ENCODE measurements around the gene SS18L1. TPM values are rescaled to one million over a fixed set of nuclear protein-coding genes. Genes with fewer than 3 reads are reported as not detected.
"Not testable (repeated sequence)": the region's sequence is repeated elsewhere in the genome, so short reads cannot be mapped to it uniquely, and the experiment has no call there.

SS18L1 gene
- 57.4 and 68.9 TPM in 2 replicates for total RNA-seq (2014; rRNA removed; shearing (Covaris generic))

GRCh38 chr20:62143081-62143956, at the start of gene SS18L1, which contains the start of gene PSMA7:
Gene SS18L1 (plus strand): TSS chr20:62143769. CDS start chr20:62143821, 52 bp downstream.
Gene PSMA7 (minus strand): TSS chr20:62143394. CDS start chr20:62143303, 91 bp downstream.
- H3K27ac ChIP-seq = peak within 1 kb of the TSS; percentile 70
- peak within 1 kb of the TSS; percentile 99 for H3K4me3 ChIP-seq
- H3K4me1 ChIP-seq = peaks cover 13% of the 10 kb centered on the region
- no peaks in the 10 kb centered on the region for H3K27me3 ChIP-seq
- peaks cover 39% of the 10 kb centered on the region for H3K36me3 ChIP-seq
- DNase-seq = peak; percentile 93 to 97
- H3K9me3 ChIP-seq (replicated peaks) = no peaks in the 10 kb centered on the region

DNA sequence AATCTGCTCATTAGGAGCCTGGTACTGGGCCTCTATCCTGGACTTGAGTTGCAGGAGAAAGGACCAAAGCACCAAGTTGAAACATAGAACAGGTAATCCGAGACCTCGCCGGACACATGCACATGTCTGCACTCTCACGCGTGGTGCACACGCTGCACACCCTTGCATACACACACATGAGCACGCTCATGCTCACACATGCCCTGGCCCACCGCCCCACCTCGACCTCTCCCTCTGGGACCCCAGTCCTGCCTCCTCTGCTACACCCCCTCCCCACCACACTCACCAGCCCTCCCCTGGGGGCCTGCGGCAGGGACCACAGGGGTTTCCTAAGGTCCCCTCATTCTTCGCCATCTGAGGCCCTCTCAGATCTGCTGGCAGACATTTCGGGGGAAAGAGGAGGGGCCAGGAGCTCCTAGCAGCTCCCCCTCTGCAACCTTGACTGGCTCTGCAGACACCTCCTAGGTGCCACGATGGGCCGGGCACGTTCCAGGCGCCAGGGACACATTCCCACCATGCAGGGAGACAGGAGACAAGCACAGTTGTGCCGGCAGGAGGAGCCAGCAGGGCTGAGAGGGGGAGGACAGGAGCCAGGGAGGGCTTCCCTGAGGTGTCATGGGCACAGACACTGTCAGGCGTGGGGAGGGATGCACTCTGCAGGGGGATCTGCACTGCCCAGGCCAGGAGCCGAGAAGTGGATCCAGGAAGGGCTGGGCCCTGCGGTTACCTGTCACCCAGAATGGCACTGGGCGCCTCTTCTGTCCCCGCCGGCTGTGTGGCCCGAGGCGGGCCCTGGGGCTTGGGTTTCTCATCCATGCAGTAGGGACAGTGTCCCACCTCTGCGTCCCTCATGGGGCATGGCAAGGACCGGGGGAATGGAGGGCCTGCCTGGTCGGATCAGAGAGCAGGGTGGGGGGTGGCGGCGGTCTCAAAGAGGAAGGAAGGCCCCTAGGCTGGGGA, 46.9 kb upstream of the SS18L1 start:
- Histone ChIP-seq H3K4me1 (no peaks in the 10 kb centered on the region), H3K9me3 (replicated peaks) (peaks cover 8% of the 10 kb centered on the region), H3K27me3 (peaks cover 5% of the 10 kb centered on the region; the same call in 1 of the 2 replicates), H3K36me3 (no peaks in the 10 kb centered on the region), H3K27ac (no peak overlapping the region), H3K4me3 (no peak overlapping the region)
- no peak for DNase-seq

GRCh38 chr20:62097881-62098407, 45.6 kb upstream of the SS18L1 start:
- Histone ChIP-seq H3K9me3 (replicated peaks) (peaks cover 4% of the 10 kb centered on the region), H3K36me3 (no peaks in the 10 kb centered on the region), H3K4me1 (no peaks in the 10 kb centered on the region), H3K27ac (no peak overlapping the region), H3K4me3 (no peak overlapping the region), H3K27me3 (no peaks in the 10 kb centered on the region)
- no peak for DNase-seq

DNA sequence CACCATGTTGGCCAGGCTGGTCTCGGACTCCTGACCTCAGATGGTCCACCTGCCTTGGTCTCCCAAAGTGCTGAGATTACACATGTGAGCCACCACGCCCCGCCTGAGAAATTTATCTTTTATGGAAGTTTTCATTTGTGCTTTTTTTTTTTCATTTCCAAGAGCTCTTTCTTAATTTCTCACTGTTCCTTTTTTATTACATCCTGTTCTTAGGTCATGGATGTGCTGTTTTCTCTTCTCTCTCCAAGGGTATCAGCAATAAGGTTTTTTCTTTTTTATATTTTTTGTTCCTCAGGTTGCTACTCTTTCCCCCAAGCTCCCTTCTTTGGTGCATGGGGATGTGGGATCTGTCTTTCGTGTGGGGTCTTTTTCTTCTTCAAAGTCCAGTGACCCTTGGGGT, 42.5 kb upstream of the SS18L1 start:
- Histone ChIP-seq H3K4me3 (no peak overlapping the region), H3K36me3 (no peaks in the 10 kb centered on the region), H3K27ac (no peak overlapping the region), H3K9me3 (replicated peaks) (peaks cover 7% of the 10 kb centered on the region; the same call in 1 of the 2 replicates), H3K27me3 (no peaks in the 10 kb centered on the region), H3K4me1 (no peaks in the 10 kb centered on the region)
- no peak for DNase-seq

GRCh38 chr20:62103508-62104233, 39.9 kb upstream of the SS18L1 start:
- Histone ChIP-seq H3K9me3 (replicated peaks) (peaks cover 15% of the 10 kb centered on the region; the same call in 1 of the 2 replicates), H3K27me3 (no peaks in the 10 kb centered on the region), H3K36me3 (no peaks in the 10 kb centered on the region), H3K27ac (no peak overlapping the region), H3K4me1 (no peaks in the 10 kb centered on the region), H3K4me3 (no peak overlapping the region)
- no peak for DNase-seq

DNA sequence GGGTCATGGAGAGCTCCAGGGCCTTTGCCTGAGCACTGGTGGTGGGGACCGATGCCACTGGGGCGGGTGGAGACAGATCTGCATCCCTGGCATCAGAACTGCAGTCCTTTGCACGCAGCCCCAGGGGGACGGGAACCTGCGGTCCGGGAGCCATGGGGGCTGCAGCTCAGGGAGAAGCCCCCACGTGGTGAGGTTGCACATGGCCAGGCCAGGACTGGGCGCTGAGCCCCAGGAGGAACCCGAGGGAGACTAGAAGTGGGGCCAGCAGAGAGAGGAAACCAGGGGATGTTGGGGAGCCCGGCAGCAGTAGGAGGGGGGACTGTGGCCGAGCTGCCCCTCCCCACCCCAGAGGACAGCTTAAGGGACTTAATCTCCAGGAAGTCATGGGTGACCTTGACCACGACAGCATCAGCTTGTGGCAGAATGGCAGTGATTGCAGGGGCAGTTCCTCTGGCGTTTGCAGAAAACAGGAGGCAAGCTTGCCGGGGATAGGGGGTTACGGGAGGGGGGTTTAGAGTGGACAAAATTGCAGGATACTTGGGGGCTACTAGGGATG, 39.3 kb upstream of the SS18L1 start:
- DNase-seq = no peak
- Histone ChIP-seq H3K4me1 (no peaks in the 10 kb centered on the region), H3K36me3 (no peaks in the 10 kb centered on the region), H3K4me3 (no peak overlapping the region), H3K27ac (no peak overlapping the region), H3K27me3 (no peaks in the 10 kb centered on the region), H3K9me3 (replicated peaks) (peaks cover 21% of the 10 kb centered on the region)

DNA sequence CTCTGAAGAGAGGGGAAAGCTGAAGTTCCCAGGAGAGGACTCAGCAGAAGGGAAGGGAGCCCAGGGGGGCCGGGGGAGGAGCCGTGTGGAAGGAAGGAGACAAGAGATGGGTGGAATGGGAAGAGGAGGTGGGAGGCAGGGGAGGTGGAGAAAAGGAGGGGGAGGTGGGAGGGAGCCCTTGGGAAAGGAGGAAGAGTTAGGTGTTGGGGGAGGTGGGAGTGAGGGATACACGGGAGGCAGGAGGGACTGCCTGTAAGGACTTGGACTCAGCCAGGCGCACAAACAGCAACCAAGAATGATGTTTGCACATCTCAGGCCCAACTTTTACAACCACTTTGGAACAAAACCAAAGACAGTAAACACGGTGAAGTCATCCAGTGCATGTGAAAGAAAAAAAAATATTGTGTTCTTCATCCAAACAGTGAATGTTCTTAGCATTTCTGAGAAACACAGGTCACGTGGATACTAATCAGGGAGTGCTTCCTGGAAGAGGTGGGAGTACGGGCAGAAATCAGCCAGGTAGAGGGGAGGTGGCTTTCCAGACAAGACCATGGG, 38.7 kb upstream of the SS18L1 start:
- H3K27ac ChIP-seq = no peak overlapping the region
- H3K9me3 ChIP-seq (replicated peaks) = peaks cover 24% of the 10 kb centered on the region
- no peaks in the 10 kb centered on the region for H3K27me3 ChIP-seq
- H3K4me1 ChIP-seq = no peaks in the 10 kb centered on the region
- DNase-seq = no peak
- no peak overlapping the region for H3K4me3 ChIP-seq
- H3K36me3 ChIP-seq = no peaks in the 10 kb centered on the region

- H3K36me3 ChIP-seq = no peaks in the 10 kb centered on the region
- DNase-seq = no peak
- no peak overlapping the region for H3K4me3 ChIP-seq
- H3K27ac ChIP-seq = no peak overlapping the region
- H3K27me3 ChIP-seq = no peaks in the 10 kb centered on the region
- H3K4me1 ChIP-seq = no peaks in the 10 kb centered on the region
- peaks cover 28% of the 10 kb centered on the region for H3K9me3 ChIP-seq (replicated peaks)
These were observed 38.0 kb upstream of the SS18L1 start for GRCh38 chr20:62105592-62105991.

DNA sequence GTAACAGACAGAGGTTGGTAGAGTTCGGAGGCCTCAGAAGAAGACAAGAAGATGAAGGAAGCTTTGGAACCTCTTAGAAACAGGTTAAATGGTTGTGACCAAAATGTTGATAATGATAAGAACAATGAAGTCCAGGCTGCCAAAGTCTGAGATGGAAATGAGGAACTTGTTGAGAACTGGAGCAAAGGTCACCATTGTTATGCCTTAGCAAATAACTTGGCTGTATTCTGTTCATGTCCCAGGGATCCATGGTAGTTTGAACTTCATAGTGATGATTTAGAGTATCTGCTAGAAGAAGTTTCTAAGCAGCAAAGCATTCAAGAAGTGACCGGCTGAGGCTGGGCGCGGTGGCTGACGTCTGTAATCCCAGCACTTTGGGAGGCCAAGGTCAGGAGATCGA, 32.4 kb upstream of the SS18L1 start:
- Histone ChIP-seq H3K4me1 (no peaks in the 10 kb centered on the region), H3K9me3 (replicated peaks) (peaks cover 35% of the 10 kb centered on the region), H3K36me3 (no peaks in the 10 kb centered on the region), H3K27me3 (no peaks in the 10 kb centered on the region), H3K27ac (no peak overlapping the region), H3K4me3 (no peak overlapping the region)
- no peak for DNase-seq

- H3K27me3 ChIP-seq = no peaks in the 10 kb centered on the region
- H3K4me3 ChIP-seq = no peak overlapping the region
- DNase-seq = no peak
These were observed 31.2 kb upstream of the SS18L1 start for GRCh38 chr20:62112368-62112767.

GRCh38 chr20:62114894-62115293, 28.7 kb upstream of the SS18L1 start:
- no peaks in the 10 kb centered on the region for H3K36me3 ChIP-seq
- peaks cover 18% of the 10 kb centered on the region for H3K9me3 ChIP-seq (replicated peaks)
- DNase-seq = no peak
- no peaks in the 10 kb centered on the region; the same call in 1 of the 2 replicates for H3K27me3 ChIP-seq
- H3K27ac ChIP-seq = no peak overlapping the region
- H3K4me1 ChIP-seq = no peaks in the 10 kb centered on the region
- H3K4me3 ChIP-seq = no peak overlapping the region

More at GRCh38 chr20:62112368-62112767, 31.2 kb upstream of the SS18L1 start:
- Histone ChIP-seq H3K27ac (no peak overlapping the region), H3K36me3 (no peaks in the 10 kb centered on the region), H3K9me3 (replicated peaks) (peaks cover 34% of the 10 kb centered on the region), H3K4me1 (no peaks in the 10 kb centered on the region)

GRCh38 chr20:62115800-62116407, 27.7 kb upstream of the SS18L1 start:
- not testable (repeated sequence) for H3K27me3 ChIP-seq, H3K27ac ChIP-seq, H3K36me3 ChIP-seq, H3K4me3 ChIP-seq, DNase-seq, H3K4me1 ChIP-seq
- peaks cover 12% of the 10 kb centered on the region for H3K9me3 ChIP-seq (replicated peaks)

Measured in SJCRH30 (cell line).